Measurements from ENCODE around the gene TINCR.
"Not testable (repeated sequence)": the region's sequence is repeated elsewhere in the genome, so short reads cannot be mapped to it uniquely, and the experiment has no call there.

The TINCR gene

DNA sequence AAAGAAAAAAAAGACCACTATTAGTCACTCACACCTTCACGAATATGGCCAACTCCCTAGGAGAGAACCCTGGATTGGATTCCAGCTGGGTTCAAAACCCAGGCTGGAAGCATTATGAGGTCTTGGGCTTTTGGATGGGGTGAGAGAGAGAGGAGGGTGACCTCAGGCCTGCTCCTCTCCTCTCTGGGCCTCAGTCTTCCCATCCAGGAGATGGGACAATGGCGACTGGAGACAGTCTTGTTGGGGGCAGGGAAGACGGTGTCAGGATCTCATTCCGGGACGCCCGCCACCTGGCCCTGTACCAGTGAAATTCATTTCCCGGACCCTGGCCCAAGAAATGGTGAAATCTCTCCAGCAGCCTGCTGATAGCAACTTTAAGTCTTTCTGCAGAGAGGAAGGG is 26.3 kb downstream of the TINCR start:
- no peaks in the 10 kb centered on the region for H3K36me3 ChIP-seq (ENCODE audit: insufficient read depth)
- TF ChIP-seq, protein P1, sequence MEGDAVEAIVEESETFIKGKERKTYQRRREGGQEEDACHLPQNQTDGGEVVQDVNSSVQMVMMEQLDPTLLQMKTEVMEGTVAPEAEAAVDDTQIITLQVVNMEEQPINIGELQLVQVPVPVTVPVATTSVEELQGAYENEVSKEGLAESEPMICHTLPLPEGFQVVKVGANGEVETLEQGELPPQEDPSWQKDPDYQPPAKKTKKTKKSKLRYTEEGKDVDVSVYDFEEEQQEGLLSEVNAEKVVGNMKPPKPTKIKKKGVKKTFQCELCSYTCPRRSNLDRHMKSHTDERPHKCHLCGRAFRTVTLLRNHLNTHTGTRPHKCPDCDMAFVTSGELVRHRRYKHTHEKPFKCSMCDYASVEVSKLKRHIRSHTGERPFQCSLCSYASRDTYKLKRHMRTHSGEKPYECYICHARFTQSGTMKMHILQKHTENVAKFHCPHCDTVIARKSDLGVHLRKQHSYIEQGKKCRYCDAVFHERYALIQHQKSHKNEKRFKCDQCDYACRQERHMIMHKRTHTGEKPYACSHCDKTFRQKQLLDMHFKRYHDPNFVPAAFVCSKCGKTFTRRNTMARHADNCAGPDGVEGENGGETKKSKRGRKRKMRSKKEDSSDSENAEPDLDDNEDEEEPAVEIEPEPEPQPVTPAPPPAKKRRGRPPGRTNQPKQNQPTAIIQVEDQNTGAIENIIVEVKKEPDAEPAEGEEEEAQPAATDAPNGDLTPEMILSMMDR (conservative IDR thresholded peaks at IDR 0.05; ENCODE audit: low read depth, low read length): no peak
- no peak overlapping the region for H2AFZ ChIP-seq (ENCODE audit: low read depth)
- no peaks in the 10 kb centered on the region for H3K4me1 ChIP-seq (ENCODE audit: low read depth, poor library complexity, severe bottlenecking)
- H3K27ac ChIP-seq: no peak overlapping the region
- no peak overlapping the region for H3K9ac ChIP-seq
- no peaks in the 10 kb centered on the region for H3K79me2 ChIP-seq (ENCODE audit: insufficient read depth, low read depth)
- H4K20me1 ChIP-seq (ENCODE audit: insufficient read depth): no peaks in the 10 kb centered on the region
- no peak overlapping the region for H3K4me3 ChIP-seq (IDR thresholded peaks at IDR 0.05; ENCODE audit: insufficient read depth, low read depth, low read length)
- no peak overlapping the region for H3K4me2 ChIP-seq
- H3K27me3 ChIP-seq (ENCODE audit: insufficient read depth, low read depth): peaks cover 37% of the 10 kb centered on the region; the same call in 1 of the 2 replicates

DNA sequence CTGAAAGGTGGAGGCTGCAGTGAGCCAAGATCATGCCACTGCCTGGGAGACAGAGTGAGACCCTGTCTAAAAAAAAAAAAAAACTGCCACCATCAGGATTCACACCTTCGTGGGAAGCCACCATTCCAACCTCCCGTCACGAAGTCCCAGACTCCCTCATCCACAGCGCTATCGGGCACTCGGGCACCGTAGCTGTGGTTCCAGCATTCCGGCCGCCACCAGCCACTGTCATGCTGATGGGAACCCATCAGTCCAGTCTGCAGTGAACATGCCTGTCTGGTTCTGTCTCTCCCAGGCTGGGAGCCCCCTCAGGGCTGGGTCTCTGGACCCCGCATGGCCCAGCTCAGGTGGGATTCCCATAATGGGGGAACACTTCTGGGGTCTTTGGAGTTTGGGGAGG is 27.5 kb downstream of the TINCR start:
- no peaks in the 10 kb centered on the region for H4K20me1 ChIP-seq (ENCODE audit: insufficient read depth)
- H3K9ac ChIP-seq: no peak overlapping the region
- H3K4me2 ChIP-seq: no peak overlapping the region

DNA sequence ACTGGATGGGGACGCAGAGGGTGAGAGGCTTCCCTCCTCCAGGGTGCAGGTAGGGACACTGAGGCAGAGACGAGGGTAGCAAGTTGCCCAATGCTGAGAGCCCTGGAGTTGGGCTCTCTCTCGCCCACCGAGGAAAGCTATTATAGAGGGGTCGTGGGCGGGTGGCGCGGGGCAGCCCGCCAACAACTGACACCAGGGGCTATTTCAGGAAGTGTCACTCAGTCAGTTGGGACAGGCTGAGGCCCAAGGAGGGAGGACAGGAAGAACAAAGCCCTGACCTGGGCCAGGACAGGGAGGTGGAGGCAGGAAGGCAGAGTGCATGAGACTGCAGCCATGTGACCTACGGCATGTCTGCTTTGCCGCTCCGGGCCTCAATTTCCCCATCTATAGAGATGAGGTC is 29.9 kb downstream of the TINCR start:
- H3K4me2 ChIP-seq: no peak overlapping the region

More for the DNA sequence above, 27.5 kb downstream of the TINCR start:
- H3K36me3 ChIP-seq (ENCODE audit: insufficient read depth): no peaks in the 10 kb centered on the region
- H3K27ac ChIP-seq: no peak overlapping the region
- TF ChIP-seq, protein P1 (conservative IDR thresholded peaks at IDR 0.05; ENCODE audit: low read depth, low read length): no peak
- no peaks in the 10 kb centered on the region for H3K79me2 ChIP-seq (ENCODE audit: insufficient read depth, low read depth)
- no peak overlapping the region for H2AFZ ChIP-seq (ENCODE audit: low read depth)
- no peaks in the 10 kb centered on the region for H3K4me1 ChIP-seq (ENCODE audit: low read depth, poor library complexity, severe bottlenecking)
- no peak overlapping the region for H3K4me3 ChIP-seq (IDR thresholded peaks at IDR 0.05; ENCODE audit: insufficient read depth, low read depth, low read length)
- peaks cover 25% of the 10 kb centered on the region; the same call in 1 of the 2 replicates for H3K27me3 ChIP-seq (ENCODE audit: insufficient read depth, low read depth)

DNA sequence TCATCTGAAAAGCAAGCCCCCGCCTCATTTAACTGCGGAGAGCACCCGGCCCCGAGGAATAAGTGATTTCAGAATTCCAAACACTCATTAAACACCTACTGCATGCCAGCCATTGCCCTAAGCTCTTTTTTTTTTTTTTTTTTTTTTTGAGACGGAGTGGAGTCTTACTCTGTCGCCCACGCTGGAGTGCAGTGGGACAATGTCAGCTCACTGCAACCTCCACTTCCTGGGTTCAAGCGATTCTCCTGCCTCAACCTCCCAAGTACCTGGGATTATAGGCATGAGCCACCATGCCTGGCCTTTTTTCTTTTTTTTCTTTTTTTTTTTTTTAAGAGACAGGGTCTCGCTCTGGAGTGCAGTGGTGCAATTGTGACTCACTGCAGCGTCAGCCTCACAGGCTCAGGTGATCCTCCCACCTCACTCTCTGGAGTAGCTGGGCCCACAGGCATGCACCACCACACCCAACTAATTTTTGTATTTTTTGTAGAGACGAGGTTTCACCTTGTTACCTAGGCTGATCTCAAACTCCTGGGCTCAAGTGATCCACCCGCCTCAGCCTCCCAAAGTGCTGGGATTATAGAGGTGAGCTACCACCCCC is 30.7 kb downstream of the TINCR start:
- not testable (repeated sequence) for H4K20me1 ChIP-seq (ENCODE audit: insufficient read depth); H3K4me2 ChIP-seq; H3K79me2 ChIP-seq (ENCODE audit: insufficient read depth, low read depth); H3K27ac ChIP-seq; H2AFZ ChIP-seq (ENCODE audit: low read depth); H3K4me1 ChIP-seq (ENCODE audit: low read depth, poor library complexity, severe bottlenecking); H3K36me3 ChIP-seq (ENCODE audit: insufficient read depth); H3K9ac ChIP-seq; H3K4me3 ChIP-seq (IDR thresholded peaks at IDR 0.05; ENCODE audit: insufficient read depth, low read depth, low read length)
- peaks cover 17% of the 10 kb centered on the region; the same call in 1 of the 2 replicates for H3K27me3 ChIP-seq (ENCODE audit: insufficient read depth, low read depth)

More for the DNA sequence above, 29.9 kb downstream of the TINCR start:
- H3K4me3 ChIP-seq (IDR thresholded peaks at IDR 0.05; ENCODE audit: insufficient read depth, low read depth, low read length): no peak overlapping the region
- no peak overlapping the region for H3K27ac ChIP-seq
- H4K20me1 ChIP-seq (ENCODE audit: insufficient read depth): no peaks in the 10 kb centered on the region
- H3K79me2 ChIP-seq (ENCODE audit: insufficient read depth, low read depth): no peaks in the 10 kb centered on the region
- no peak overlapping the region for H2AFZ ChIP-seq (ENCODE audit: low read depth)
- TF ChIP-seq, protein P1 (conservative IDR thresholded peaks at IDR 0.05; ENCODE audit: low read depth, low read length): no peak
- H3K4me1 ChIP-seq (ENCODE audit: low read depth, poor library complexity, severe bottlenecking): no peaks in the 10 kb centered on the region
- H3K36me3 ChIP-seq (ENCODE audit: insufficient read depth): no peaks in the 10 kb centered on the region
- peaks cover 20% of the 10 kb centered on the region; the same call in 1 of the 2 replicates for H3K27me3 ChIP-seq (ENCODE audit: insufficient read depth, low read depth)
- H3K9ac ChIP-seq: no peak overlapping the region

DNA sequence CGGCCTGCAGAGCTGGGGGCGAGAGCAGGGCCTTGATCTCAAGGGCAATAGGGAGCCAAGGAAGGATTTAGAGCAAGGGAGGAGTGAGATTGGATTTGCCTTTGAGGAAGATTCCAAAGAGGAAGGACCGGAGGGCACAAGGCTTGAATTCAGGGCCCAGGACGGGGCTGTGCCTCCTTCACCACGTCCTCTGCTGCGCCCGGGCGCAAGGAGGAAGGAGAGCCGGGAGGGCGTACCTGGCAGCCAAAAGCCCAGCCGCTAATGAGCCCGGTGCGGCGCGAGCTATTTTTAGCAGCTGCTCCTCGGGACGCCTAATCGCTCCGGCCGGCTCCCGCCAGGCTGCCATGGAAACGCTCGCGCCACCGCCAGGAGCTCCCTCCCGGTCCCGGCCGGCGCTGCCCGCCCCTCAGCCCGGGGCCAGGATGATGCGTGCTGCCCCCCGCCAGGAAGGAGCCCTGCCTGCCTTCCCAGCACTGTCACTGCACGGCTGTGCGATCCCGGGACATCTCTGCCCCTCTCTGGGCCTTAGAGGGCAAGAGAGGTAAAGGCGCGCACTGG is 31.3 kb downstream of the TINCR start:
- H3K9ac ChIP-seq: no peak overlapping the region
- no peak overlapping the region for H2AFZ ChIP-seq (ENCODE audit: low read depth)
- H3K36me3 ChIP-seq (ENCODE audit: insufficient read depth): no peaks in the 10 kb centered on the region
- H3K27me3 ChIP-seq (ENCODE audit: insufficient read depth, low read depth): peaks cover 16% of the 10 kb centered on the region; the same call in 1 of the 2 replicates
- no peak overlapping the region for H3K27ac ChIP-seq
- no peak overlapping the region for H3K4me3 ChIP-seq (IDR thresholded peaks at IDR 0.05; ENCODE audit: insufficient read depth, low read depth, low read length)
- TF ChIP-seq, protein P1 (conservative IDR thresholded peaks at IDR 0.05; ENCODE audit: low read depth, low read length): no peak
- no peaks in the 10 kb centered on the region for H3K79me2 ChIP-seq (ENCODE audit: insufficient read depth, low read depth)
- H3K4me2 ChIP-seq: no peak overlapping the region
- no peaks in the 10 kb centered on the region for H4K20me1 ChIP-seq (ENCODE audit: insufficient read depth)
- no peaks in the 10 kb centered on the region for H3K4me1 ChIP-seq (ENCODE audit: low read depth, poor library complexity, severe bottlenecking)
